ENCODE results near the gene CCDC142. TPM values are rescaled to one million over a fixed set of nuclear protein-coding genes. Genes with fewer than 3 reads are reported as not detected.

CCDC142 gene
- total and polyA plus RNA-seq, 2 experiments from 2014 or later: 5.1 to 12.3 TPM

GRCh38 chr2:74448771-74449170 is 34.0 kb downstream of the CCDC142 start:
- Histone ChIP-seq H3K9me2 (ENCODE audit: insufficient read depth) (no peaks in the 10 kb centered on the region), H3F3A (replicated peaks; ENCODE audit: low read depth) (peaks cover 9% of the 10 kb centered on the region; the same call in 1 of the 2 replicates), H3K27me3 (ENCODE audit: insufficient read depth) (no peaks in the 10 kb centered on the region), H3K79me2 (replicated peaks; ENCODE audit: insufficient read depth) (no peaks in the 10 kb centered on the region), H2AFZ (no peak overlapping the region), H3K4me3 (no peak overlapping the region), H3K36me3 (ENCODE audit: insufficient read depth) (no peaks in the 10 kb centered on the region), H3K4me1 (ENCODE audit: insufficient read depth) (no peaks in the 10 kb centered on the region; the same call in 1 of the 2 replicates), H4K20me1 (replicated peaks; ENCODE audit: insufficient read depth) (no peaks in the 10 kb centered on the region), H3K27ac (ENCODE audit: low read depth) (no peak overlapping the region), H3K4me2 (no peak overlapping the region)
- DNase-seq (ENCODE audit: low spot score): no peak
- no peaks in the 10 kb centered on the region; the same call in 2 of the 3 replicates for H3K9me3 Mint-ChIP-seq
- peaks cover 2% of the 10 kb centered on the region for H3K27me3 Mint-ChIP-seq (ENCODE audit: insufficient read depth, low read depth, poor library complexity)
- H3K4me3 Mint-ChIP-seq: no peak overlapping the region; the same call in 2 of the 3 replicates
- no peak for ATAC-seq
- H3K4me1 Mint-ChIP-seq: no peaks in the 10 kb centered on the region; the same call in 2 of the 3 replicates
- H3K36me3 Mint-ChIP-seq (ENCODE audit: low read depth): no peaks in the 10 kb centered on the region
- no peak overlapping the region for H3K27ac Mint-ChIP-seq
- TF ChIP-seq EZH2phosphoT487 (IDR thresholded peaks at IDR 0.05; ENCODE audit: unreplicated experiment): no peak
- no peak for TF ChIP-seq EZH2 (IDR thresholded peaks at IDR 0.05; ENCODE audit: low read depth, unreplicated experiment)
- TF ChIP-seq CTCF (conservative IDR thresholded peaks at IDR 0.05; ENCODE audit: low read depth in 2 of 2): no peak
- TF ChIP-seq ZNF114 (CRISPR knock-in tag; IDR thresholded peaks at IDR 0.05): no peak
- TF ChIP-seq STAT1 (IDR thresholded peaks at IDR 0.05; ENCODE audit: unreplicated experiment): no peak
- TF ChIP-seq POLR2AphosphoS5 (IDR thresholded peaks at IDR 0.05; ENCODE audit: low read depth): no peak
- TF ChIP-seq ZNF462 (CRISPR knock-in tag; IDR thresholded peaks at IDR 0.05): no peak
- TF ChIP-seq NANOG (IDR thresholded peaks at IDR 0.05; ENCODE audit: borderline replicate concordance): no peak
- TF ChIP-seq REST (IDR thresholded peaks at IDR 0.05; ENCODE audit: unreplicated experiment): no peak
- no peak for TF ChIP-seq ETS1 (IDR thresholded peaks at IDR 0.05)
- no peak for TF ChIP-seq JUNB (IDR thresholded peaks at IDR 0.05; ENCODE audit: unreplicated experiment)
- TF ChIP-seq ZNF331 (CRISPR knock-in tag; IDR thresholded peaks at IDR 0.05; ENCODE audit: low read depth): no peak
- no peak for TF ChIP-seq CREB1 (CRISPR knock-in tag; IDR thresholded peaks at IDR 0.05; ENCODE audit: low read depth)

Data from GM23338 (cell line).